ENCODE measurements around the gene SMARCA4.
"Not testable (repeated sequence)": the region's sequence is repeated elsewhere in the genome, so short reads cannot be mapped to it uniquely, and the experiment has no call there.

The SMARCA4 gene

DNA sequence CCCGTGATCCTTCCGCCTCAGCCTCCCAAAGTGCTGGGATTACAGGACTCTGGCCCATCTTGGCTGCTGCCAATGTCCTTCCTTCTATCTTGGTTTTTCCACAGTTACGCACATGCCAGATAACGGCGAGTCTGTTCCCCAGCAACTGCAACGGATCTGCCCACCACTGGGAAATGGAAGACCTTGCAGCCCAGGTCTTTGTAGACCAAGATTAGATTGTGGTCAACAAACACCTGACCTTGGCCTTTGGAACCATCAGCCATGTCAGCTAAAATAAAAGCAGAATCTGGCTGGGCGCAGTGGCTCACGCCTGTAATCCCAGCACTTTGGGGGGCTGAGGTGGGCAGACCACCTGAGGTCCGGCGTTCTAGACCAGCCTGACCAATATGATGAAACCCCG is 118.1 kb downstream of the SMARCA4 start:
- DNase-seq = no peak

DNA sequence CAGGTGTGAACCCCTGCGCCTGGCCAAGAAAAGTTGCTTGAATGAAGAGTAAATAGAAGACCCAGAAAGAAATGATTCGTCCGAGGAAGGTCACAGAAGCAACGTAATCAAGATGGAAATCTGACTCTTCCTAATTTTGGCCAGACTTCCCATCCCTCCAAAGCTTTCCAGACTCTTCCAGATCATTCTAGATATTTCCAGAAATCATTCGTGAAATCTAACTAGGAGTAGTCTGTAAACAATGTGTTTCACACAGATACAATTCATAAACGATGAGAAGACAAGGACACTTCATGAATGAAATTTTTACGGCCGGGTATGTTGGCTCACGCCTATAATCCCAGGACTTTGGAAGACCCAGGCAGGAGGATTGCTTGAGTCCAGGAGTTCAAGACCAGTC is 119.2 kb downstream of the SMARCA4 start:
- DNase-seq = no peak

DNA sequence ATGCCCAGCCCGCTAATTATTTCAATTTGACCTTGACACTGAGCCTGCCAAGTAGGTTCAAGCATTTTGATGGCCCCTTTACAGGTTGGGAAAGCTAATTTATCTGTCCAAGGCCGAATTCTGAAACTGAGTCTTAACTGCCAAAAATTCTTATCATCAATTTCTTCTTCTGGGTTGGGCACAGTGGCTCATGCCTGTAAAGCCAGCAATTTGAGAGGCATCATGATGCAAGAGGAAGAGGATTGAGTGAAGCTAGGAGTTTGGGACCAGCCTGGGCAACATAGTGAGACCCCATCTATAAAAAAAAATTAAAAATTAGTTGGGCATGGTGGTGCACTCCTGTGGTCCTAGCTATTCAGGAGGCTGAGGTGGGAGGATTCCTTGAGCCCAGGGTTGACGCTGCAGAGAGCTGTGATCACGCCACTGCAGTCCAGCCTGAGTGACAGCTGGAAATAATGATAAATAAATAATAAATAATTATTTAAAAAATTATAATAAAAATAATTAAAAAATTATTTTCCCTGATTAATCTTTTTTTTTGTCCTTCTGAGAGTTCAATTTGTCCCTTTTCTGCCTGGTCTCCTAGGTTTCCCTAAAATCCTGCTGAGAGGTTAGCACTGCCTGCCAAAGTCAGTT is 127.2 kb downstream of the SMARCA4 start:
- DNase-seq = no peak

DNA sequence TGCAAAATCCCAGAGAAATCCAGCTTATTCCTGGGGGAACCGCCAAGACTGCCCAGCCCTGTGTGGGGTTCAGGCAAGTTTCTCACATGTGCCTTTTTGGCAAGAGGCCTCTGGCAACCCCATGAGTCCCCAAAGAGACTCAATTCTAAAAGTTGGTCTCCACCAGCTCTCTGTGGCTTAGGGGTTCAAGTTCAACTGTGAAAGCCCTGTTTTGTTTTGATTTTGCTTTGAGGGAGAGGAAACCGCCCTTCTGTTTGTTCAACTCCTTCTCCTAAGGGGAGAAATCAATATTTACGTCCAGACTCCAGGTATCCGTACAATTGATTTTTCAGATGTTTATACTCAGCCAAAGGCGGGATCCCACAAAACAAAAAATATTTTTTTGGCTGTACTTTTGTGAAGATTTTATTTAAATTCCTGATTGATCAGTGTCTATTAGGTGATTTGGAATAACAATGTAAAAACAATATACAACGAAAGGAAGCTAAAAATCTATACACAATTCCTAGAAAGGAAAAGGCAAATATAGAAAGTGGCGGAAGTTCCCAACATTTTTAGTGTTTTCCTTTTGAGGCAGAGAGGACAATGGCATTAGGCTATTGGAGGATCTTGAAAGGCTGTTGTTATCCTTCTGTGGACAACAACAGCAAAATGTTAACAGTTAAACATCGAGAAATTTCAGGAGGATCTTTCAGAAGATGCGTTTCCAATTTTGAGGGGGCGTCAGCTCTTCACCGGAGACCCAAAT is 127.8 kb downstream of the SMARCA4 start:
- no peak for DNase-seq

DNA sequence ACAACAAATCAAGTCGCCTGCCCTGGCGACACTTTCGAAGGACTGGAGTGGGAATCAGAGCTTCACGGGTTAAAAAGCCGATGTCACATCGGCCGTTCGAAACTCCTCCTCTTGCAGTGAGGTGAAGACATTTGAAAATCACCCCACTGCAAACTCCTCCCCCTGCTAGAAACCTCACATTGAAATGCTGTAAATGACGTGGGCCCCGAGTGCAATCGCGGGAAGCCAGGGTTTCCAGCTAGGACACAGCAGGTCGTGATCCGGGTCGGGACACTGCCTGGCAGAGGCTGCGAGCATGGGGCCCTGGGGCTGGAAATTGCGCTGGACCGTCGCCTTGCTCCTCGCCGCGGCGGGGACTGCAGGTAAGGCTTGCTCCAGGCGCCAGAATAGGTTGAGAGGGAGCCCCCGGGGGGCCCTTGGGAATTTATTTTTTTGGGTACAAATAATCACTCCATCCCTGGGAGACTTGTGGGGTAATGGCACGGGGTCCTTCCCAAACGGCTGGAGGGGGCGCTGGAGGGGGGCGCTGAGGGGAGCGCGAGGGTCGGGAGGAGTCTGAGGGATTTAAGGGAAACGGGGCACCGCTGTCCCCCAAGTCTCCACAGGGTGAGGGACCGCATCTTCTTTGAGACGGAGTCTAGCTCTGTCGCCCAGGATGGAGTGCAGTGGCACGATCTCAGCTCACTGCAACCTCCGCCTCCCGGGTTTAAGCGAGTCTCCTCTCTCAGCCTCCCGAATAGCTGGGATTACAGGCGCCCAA is 128.6 kb downstream of the SMARCA4 start, which contains the start of gene LDLR:
Gene LDLR (plus strand): TSS at position 210 of the 760 bp plus-strand sequence. CDS start 86 bp downstream, at position 296.
- peak; percentile 95 to 96 for DNase-seq

DNA sequence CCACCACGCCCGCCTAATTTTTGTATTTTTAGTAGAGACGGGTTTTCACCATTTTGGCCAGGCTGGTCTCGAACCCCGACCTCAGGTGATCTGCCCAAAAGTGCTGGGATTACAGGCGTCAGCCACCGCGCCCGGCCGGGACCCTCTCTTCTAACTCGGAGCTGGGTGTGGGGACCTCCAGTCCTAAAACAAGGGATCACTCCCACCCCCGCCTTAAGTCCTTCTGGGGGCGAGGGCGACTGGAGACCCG is 129.1 kb downstream of the SMARCA4 start:
- peak in 1 of 2 experiments; percentile 69 for DNase-seq

DNA sequence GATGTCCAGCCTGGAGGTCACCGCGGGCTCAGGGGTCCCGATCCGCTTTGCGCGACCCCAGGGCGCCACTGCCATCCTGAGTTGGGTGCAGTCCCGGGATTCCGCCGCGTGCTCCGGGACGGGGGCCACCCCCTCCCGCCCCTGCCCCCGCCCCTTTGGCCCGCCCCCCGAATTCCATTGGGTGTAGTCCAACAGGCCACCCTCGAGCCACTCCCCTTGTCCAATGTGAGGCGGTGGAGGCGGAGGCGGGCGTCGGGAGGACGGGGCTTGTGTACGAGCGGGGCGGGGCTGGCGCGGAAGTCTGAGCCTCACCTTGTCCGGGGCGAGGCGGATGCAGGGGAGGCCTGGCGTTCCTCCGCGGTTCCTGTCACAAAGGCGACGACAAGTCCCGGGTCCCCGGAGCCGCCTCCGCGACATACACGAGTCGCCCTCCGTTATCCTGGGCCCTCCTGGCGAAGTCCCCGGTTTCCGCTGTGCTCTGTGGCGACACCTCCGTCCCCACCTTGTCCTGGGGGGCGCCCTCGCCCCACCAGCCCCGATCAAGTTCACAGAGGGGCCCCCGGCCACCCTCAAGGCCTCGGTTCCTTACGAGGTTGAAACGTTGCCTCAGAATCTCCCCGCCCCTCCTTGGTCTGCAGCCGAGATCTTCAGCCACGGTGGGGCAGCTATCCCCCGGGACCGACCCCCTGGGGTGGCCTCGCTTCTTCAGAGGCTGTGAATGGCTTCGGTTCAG is 129.6 kb downstream of the SMARCA4 start:
- peak; percentile 92 to 94 for DNase-seq

DNA sequence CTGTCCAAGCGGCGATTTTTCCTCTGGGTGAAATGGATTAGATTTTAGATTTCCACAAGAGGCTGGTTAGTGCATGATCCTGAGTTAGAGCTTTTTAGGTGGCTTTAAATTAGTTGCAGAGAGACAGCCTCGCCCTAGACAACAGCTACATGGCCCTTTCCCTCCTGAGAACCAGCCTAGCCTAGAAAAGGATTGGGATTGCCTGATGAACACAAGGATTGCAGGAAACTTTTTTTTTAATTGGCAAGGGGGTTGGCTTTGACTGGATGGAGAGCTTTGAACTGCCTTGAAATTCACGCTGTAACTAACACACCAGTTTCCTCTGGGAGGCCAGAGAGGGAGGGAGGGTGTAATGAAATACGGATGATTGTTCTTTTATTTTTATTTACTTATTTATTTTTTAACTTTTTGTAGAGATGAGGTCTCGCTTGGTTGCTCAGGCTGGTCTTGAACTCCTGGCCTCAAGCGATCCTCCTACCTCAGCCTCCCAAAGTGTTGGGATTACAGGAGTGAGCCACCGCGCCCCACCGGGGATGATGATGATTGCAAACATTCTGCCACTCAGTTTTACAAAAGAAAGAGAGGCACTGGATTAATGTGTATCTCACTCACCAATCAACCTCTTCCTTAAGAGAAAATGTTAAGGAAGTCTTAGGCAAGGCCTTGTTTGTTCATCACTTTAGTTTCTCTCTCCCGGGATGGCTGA is 130.3 kb downstream of the SMARCA4 start:
- peak in 1 of 2 experiments; percentile 41 for DNase-seq

DNA sequence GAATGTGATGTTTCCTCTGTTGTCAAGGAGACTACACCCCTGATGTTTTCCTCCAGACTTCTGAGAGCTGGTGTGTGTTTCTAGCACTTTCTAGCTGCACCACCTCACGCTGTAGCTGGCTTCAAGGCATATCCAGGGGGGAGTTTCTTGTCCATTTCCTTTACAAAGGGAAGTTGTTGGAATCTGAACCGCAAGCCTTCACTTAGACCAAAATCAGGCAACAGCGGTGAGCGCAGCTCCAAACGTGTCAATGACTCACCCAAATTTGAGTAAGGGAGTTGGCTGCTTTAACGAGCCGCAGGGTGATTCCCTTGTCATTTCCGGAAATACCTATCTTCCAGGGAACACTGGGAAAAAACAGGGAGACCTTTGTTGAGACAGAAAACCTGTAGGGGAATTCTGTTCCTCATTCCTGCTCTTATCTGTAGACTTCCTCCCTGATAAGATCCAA is 130.9 kb downstream of the SMARCA4 start:
- DNase-seq = peak; percentile 87 to 90

DNA sequence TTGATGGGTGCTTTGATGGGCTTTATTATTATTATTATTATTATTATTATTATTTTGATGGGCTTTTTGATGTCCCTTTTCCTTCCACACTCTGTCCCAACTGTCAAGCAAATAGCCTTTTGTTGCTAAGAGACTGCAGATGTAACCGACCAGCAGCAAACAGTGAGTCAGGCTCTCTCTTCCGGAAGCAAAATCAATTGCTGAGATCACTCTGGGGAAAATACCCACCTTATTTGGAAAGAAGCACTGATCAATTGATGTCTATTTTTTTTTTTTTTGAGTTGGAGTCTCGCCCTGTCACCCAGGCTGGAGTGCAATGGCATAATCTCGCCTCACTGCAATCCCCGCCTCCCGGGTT is 131.3 kb downstream of the SMARCA4 start:
- DNase-seq = peak in 1 of 2 experiments; percentile 87

DNA sequence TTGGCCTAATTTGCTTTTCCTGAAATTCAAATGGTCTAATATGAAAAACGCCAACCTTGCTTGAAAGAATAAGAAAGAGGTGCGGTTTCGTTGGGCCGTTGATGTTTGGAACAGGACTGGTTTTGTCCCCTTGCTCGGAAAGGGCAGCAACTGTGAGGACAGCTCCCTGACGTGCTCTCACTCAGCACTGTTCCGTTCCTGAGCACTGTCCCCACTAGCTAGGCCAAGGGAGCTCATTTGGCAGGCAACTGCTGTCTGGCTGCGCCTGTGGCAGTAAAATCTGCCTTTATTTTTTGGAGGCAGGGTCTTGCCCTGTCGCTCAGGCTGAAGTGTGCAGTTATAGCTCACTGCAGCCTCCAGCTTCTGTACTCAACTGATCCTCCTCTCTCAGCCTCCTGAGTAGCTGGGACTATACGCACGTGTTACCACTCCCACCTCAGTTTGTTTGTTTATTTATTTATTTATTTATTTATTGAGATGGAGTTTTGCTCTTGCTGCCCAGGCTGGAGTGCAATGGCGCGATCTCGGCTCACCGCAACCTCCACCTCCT is 132.9 kb downstream of the SMARCA4 start:
- DNase-seq = no peak

DNA sequence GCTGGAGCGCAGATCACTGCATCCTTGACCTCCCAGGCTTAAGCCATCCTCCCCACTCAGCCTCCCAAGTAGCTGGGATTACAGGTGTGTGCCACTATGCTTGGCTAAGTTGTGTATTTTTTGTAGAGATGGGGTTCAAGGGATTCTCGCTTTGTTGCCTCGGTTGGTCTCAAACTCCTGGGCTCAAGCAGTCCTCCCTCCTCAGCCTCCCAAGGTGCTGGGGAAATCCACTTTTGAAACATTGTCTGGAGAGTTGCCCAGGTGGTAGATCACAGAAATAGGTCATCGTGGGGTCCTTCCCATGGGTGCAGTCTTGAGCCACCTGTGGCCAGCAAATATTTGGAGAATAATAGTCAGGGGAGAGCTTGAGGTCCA is 133.7 kb downstream of the SMARCA4 start:
- no peak for DNase-seq

DNA sequence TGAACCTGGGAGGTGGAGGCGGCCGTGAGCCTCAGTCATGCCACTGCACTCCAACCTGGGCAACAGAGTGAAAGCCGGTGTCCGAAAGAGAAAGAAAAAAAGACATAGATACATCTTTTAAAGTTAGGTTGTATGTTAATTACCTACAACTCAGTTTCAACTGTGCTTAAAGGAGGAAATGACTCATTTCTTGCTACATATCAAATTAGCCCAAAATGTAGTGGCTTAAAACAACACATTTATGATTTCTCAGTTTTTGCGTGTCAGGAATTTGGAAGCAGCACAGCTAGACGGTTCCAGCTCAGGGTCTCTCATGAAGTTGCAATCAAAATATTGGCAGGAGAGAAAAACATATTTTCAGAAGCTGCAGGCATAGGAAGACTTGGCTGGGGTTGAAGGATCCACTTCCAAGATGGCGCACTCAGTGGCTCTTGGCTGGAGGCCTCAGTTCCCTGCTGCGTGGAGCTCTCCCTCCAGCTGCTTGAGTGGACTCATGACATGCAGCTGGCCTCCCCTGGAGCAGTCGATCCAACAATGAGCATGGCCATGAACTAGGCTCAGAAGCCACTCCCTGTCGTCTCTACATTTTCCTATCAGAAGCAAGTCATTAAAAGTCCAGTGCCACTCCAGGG is 135.5 kb downstream of the SMARCA4 start:
- peak in 1 of 2 experiments; percentile 60 for DNase-seq

DNA sequence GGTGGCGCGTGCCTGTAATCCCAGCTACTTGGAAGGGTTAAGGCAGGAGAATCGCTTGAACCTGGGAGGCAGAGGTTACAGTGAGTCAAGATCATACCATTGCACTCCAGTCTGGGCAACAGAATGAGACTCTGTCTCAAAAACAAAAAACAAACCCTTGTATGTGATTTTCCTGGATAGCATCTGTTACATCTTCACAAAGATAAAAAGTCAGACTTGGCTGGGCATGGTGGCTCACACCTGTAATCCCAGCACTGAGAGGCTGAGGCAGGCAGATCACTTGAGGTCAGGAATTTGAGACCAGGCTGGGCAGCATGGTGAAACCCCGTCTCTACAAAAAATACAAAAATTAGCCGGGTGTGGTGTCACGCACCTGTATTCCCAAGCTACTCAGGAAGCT is 136.5 kb downstream of the SMARCA4 start:
- DNase-seq = not testable (repeated sequence)

DNA sequence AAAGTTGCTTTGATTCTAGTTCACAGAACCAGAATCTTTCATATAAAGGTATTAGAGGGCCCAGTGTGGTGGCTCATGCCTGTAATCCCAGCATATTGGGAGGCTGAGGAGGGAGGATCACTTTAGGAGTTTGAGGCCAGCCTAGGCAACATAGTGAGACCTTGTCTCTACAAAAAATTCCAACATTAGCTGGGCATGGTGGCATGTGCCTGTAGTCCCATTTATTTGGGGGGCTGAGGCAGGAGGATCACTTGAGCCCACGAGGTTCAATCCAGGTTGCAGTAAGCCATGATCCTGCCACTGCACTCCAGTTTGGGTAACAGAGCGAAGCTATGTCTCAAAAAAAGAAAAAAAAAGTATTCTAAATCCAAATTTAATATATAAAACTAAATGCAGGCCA is 137.5 kb downstream of the SMARCA4 start:
- DNase-seq = no peak

DNA sequence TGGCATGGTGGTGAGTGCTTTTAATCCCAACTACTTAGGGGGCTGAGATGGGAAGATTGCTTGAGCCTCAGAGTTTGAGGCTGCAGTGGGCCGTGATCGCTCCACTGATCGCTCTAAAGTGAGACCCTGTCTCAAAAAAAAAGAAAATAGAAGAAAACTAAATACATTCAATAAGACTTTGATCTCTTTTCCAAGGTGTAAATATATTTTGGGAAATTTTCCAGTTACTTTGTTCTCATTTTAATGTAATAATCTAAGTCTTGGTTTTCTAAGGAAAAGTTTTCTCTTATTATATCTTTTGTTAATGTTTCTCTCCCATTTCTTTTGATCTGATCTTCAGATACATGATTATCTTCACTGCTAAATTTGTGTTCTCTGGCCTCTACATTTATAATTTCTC is 138.0 kb downstream of the SMARCA4 start:
- DNase-seq = no peak

DNA sequence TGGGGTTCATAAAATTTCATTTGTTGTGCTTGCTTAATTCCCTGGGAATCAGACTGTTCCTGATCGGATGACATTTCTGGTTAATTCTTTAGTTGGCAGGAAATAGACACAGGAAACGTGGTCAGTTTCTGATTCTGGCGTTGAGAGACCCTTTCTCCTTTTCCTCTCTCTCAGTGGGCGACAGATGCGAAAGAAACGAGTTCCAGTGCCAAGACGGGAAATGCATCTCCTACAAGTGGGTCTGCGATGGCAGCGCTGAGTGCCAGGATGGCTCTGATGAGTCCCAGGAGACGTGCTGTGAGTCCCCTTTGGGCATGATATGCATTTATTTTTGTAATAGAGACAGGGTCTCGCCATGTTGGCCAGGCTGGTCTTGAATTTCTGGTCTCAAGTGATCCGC is 139.2 kb downstream of the SMARCA4 start:
- DNase-seq = no peak

DNA sequence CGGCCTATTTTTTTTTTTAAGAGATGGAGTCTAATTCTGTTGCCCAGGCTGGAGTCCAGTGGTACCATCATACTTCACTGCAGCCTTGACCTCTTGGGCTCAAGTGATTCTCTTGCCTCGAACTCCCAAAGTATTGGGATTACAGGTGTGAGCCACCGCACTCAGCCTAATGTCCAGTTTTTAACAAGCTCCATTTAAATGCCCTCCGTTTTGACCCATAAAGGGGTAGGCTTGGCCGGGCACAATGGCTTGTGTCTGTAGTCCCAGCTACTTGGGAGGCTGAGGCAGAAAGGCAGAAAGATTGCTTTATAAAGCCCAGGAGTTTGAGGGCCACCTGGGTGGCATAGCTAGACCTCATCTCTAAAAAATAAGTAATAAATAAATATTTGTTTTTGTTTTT is 140.2 kb downstream of the SMARCA4 start:
- no peak for DNase-seq

DNA sequence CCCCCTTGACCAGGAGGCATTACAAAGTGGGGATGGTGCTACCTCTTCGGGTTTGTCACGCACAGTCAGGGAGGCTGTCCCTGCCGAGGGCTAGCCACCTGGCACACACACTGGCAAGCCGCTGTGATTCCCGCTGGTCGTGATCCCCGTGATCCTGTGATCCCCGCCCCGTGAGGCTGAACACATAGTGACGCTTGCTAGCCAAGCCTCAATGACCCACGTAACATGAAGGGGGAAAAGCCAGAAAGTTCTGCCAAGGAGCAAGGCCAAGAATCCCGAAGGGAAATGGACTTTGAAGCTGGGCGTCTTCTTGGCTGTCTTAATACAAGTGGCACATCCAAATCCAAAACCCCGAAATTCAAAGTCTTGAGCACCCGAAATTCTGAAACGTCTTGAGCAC is 142.1 kb downstream of the SMARCA4 start:
- no peak for DNase-seq

DNA sequence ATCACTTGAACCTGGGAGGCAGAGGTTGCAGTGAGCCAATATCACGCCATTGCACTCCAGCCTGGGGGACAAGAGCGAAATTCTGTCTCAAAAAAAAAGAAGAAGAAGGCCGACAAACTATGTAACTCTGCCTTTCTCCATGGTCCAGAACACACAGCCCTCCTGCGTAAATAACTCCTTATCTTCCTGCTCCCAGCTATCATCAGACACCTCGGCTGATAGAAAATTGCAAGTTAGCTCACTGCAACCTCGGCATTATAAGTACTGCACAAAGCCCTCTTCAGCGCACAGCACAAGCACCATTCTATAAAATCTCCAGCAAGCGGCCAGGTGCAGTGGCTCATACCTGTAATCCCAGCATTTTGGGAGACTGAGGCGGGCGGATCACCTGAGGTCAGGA is 142.8 kb downstream of the SMARCA4 start:
- not testable (repeated sequence) for DNase-seq

DNA sequence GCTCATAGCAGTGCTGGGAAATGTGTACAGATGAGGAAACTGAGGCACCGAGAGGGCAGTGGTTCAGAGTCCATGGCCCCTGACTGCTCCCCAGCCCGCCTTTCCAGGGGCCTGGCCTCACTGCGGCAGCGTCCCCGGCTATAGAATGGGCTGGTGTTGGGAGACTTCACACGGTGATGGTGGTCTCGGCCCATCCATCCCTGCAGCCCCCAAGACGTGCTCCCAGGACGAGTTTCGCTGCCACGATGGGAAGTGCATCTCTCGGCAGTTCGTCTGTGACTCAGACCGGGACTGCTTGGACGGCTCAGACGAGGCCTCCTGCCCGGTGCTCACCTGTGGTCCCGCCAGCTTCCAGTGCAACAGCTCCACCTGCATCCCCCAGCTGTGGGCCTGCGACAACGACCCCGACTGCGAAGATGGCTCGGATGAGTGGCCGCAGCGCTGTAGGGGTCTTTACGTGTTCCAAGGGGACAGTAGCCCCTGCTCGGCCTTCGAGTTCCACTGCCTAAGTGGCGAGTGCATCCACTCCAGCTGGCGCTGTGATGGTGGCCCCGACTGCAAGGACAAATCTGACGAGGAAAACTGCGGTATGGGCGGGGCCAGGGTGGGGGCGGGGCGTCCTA is 144.3 kb downstream of the SMARCA4 start:
- no peak for DNase-seq

All from SW 1271 (cell line).